DND-41 (cell line): ENCODE data around the gene RAB3D.

Experiments
- ATAC-seq: fragments of 200-7000 bp; cut with Tn5 transposase; 3 replicates; pipeline ENCODE4 v1.9.1; 2021; ENCODE audit warnings: low read depth; ENCODE audit not compliant: insufficient read depth
- DNase-seq: peaks from one replicate; pipeline ENCODE4 v3.0.0-alpha.2; 2020
- H2AFZ ChIP-seq: 2 replicates; pipeline ENCODE4 v1.6.0; 2012; ENCODE audit warnings: low read depth, low read length
- H3K27ac ChIP-seq: 2 replicates; pipeline ENCODE4 v1.5.1; 2012; ENCODE audit warnings: low read length, inconsistent platforms
- H3K27me3 ChIP-seq: fragments of 200-600 bp; sonication (generic); 2 replicates; pipeline ENCODE4 v1.6.0; 2012; ENCODE audit warnings: low read length, mild to moderate bottlenecking, inconsistent platforms; ENCODE audit not compliant: insufficient read depth, poor library complexity
- H3K36me3 ChIP-seq: 2 replicates; pipeline ENCODE4 v1.5.1; 2012; ENCODE audit warnings: low read length, inconsistent platforms; ENCODE audit not compliant: insufficient read depth
- H3K4me1 ChIP-seq: 2 replicates; pipeline ENCODE4 v1.5.1; 2012; ENCODE audit warnings: mild to moderate bottlenecking, low read length; ENCODE audit not compliant: insufficient read depth
- H3K4me2 ChIP-seq: 2 replicates; pipeline ENCODE4 v1.6.0; 2012; ENCODE audit warnings: mild to moderate bottlenecking, moderate library complexity, low read length, inconsistent platforms; ENCODE audit not compliant: insufficient read depth
- H3K4me3 ChIP-seq, 2 experiments: fragments of 200-600 bp in 1 of 2; shearing (Covaris generic) in 1 of 2; 2 replicates each; pipeline ENCODE4 v1.5.1; 2012 to 2016; ENCODE audit warnings: inconsistent platforms in 2 of 2, low read length in 2 of 2, mild to moderate bottlenecking in 2 of 2, low read depth in 1 of 2, moderate library complexity in 1 of 2
- H3K79me2 ChIP-seq: 2 replicates; pipeline ENCODE4 v1.6.0; 2012; ENCODE audit warnings: low read length, inconsistent platforms; ENCODE audit not compliant: insufficient read depth
- H3K9ac ChIP-seq: 2 replicates; pipeline ENCODE4 v1.6.0; 2012; ENCODE audit warnings: low read depth, mild to moderate bottlenecking, inconsistent platforms, low read length, moderate library complexity
- H3K9me3 ChIP-seq: 2 replicates; pipeline ENCODE4 v1.5.1; 2012; ENCODE audit warnings: low read length, moderate library complexity, mild to moderate bottlenecking, inconsistent platforms; ENCODE audit not compliant: insufficient read depth, severe bottlenecking
- H4K20me1 ChIP-seq: 2 replicates; pipeline ENCODE4 v1.6.0; 2012; ENCODE audit warnings: low read length; ENCODE audit not compliant: insufficient read depth
- CTCF ChIP-seq: IDR thresholded peaks from 2 replicates; pipeline ENCODE4 v1.5.1; 2012; ENCODE audit warnings: borderline replicate concordance, low read length, moderate library complexity, mild to moderate bottlenecking; ENCODE audit not compliant: poor library complexity, severe bottlenecking; ENCODE audit errors: extremely low read depth
- EZH2 ChIP-seq: IDR thresholded peaks from 3 replicates; pipeline ENCODE4 v1.6.1; 2012; ENCODE audit warnings: borderline replicate concordance, low read depth, mild to moderate bottlenecking, moderate library complexity, low read length, inconsistent platforms; ENCODE audit not compliant: severe bottlenecking

Gene RAB3D

GRCh38 chr19:11383706-11384048 lies 44.2 kb upstream of the RAB3D start:
- H3K9me3 ChIP-seq, result no peaks in the 10 kb centered on the region
- DNase-seq (no peak), ATAC-seq (no peak)
- H4K20me1 ChIP-seq, result no peaks in the 10 kb centered on the region
- peaks cover 26% of the 10 kb centered on the region for H3K4me1 ChIP-seq
- no peak overlapping the region for H3K9ac ChIP-seq
- H3K4me2 ChIP-seq, result no peak overlapping the region
- no peaks in the 10 kb centered on the region for H3K27me3 ChIP-seq
- H3K27ac ChIP-seq, result no peak overlapping the region
- H2AFZ ChIP-seq, result no peak overlapping the region
- TF ChIP-seq CTCF (no peak), EZH2 (no peak)
- H3K36me3 ChIP-seq, result no peaks in the 10 kb centered on the region
- no peak overlapping the region for H3K4me3 ChIP-seq
- peaks cover 10% of the 10 kb centered on the region for H3K79me2 ChIP-seq

GRCh38 chr19:11382898-11383705 lies 43.6 kb upstream of the RAB3D start:
- no peak for DNase-seq
- H4K20me1 ChIP-seq, result no peaks in the 10 kb centered on the region
- H2AFZ ChIP-seq, result no peak overlapping the region
- H3K27ac ChIP-seq, result no peak overlapping the region
- no peak for TF ChIP-seq EZH2
- TF ChIP-seq CTCF, result peak; percentile 30
- ATAC-seq, result no peak
- no peak overlapping the region for H3K4me2 ChIP-seq
- no peaks in the 10 kb centered on the region for H3K9me3 ChIP-seq
- H3K27me3 ChIP-seq, result no peaks in the 10 kb centered on the region
- no peak overlapping the region for H3K4me3 ChIP-seq
- peaks cover 28% of the 10 kb centered on the region for H3K4me1 ChIP-seq
- H3K79me2 ChIP-seq, result peaks cover 12% of the 10 kb centered on the region
- H3K9ac ChIP-seq, result no peak overlapping the region
- H3K36me3 ChIP-seq, result peaks cover 5% of the 10 kb centered on the region

GRCh38 chr19:11380653-11381537 lies 41.4 kb upstream of the RAB3D start:
- Histone ChIP-seq H3K4me3 (peak overlapping the region; percentile 52 to 85), H3K27me3 (no peaks in the 10 kb centered on the region), H3K4me1 (peaks cover 50% of the 10 kb centered on the region), H3K9me3 (no peaks in the 10 kb centered on the region), H3K4me2 (peak overlapping the region; percentile 78), H4K20me1 (no peaks in the 10 kb centered on the region), H3K9ac (peak overlapping the region; percentile 74), H2AFZ (peak overlapping the region; percentile 92), H3K79me2 (peaks cover 19% of the 10 kb centered on the region), H3K27ac (peak overlapping the region; percentile 91), H3K36me3 (peaks cover 15% of the 10 kb centered on the region)
- DNase-seq, result peak; percentile 97
- peak; percentile 95 for ATAC-seq
- peak; percentile 82 for TF ChIP-seq CTCF
- no peak for TF ChIP-seq EZH2
